ENCODE results near the gene CYP21A2. TPM values are rescaled to one million over a fixed set of nuclear protein-coding genes. Genes with fewer than 3 reads are reported as not detected.

CYP21A2 gene
- total and polyA plus RNA-seq, 7 experiments from 2014 or later: 0.32 to 1.1 (median 0.44) TPM; not detected in 3

DNA sequence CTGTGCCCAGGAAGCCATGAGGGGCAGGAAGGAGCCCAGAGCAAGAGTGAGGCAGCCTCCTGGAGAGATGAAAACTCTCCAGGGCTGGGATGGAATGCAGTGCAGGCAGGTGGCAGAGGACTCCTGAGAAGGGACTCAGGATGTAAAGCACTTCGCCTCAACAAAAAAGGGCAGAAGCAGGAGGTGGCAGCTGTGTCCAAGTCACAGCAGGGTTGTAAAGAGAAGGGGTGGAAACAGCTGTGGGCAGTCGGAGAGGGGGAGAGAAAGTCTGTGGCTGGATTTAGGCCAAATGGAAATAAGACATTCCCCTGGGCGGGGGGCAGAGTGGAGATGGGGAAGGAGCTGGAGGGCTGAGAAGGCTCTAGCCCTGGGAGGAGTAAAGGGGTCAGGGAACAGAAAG, 34.9 kb downstream of the CYP21A2 start:
- intact Hi-C loops (cut with micrococcal nuclease): no loop called here
- Histone ChIP-seq H3K27me3 (ENCODE audit: control insufficient read depth in 2 of 2, insufficient read depth in 2 of 2, low read length in 2 of 2) (no peaks in the 10 kb centered on the region), H3K27ac (ENCODE audit: low read depth, low read length) (no peak overlapping the region), H3K4me1 (ENCODE audit: control insufficient read depth in 2 of 2, insufficient read depth in 2 of 2, low read length in 2 of 2) (no peaks in the 10 kb centered on the region), H3K9me3 (ENCODE audit: control insufficient read depth in 2 of 3, low read length in 3 of 3) (no peaks in the 10 kb centered on the region), H3K4me3 (ENCODE audit: low read length) (no peak overlapping the region), H3K36me3 (ENCODE audit: control insufficient read depth in 2 of 3, insufficient read depth in 3 of 3, low read length in 3 of 3) (no peaks in the 10 kb centered on the region)
- Mint-ChIP-seq H3K36me3 (peaks cover 0 to 15% (median 8%) of the 10 kb centered on the region in 5 donors), H3K4me1 (peaks cover 0 to 3% (median 0%) of the 10 kb centered on the region in 7 donors), H3K9me3 (no peaks in the 10 kb centered on the region), H3K27ac (peak overlapping the region in 1 of 9 donors; percentile 9), H3K4me3 (no peak overlapping the region), H3K27me3 (peaks cover 0 to 11% (median 0%) of the 10 kb centered on the region in 5 donors)
- DNase-seq: no peak
- ChIA-PET CTCF (no interaction called here), POLR2A (no interaction called here)
- no peak for ATAC-seq

GRCh38 chr6:32073613-32074012, 35.4 kb downstream of the CYP21A2 start:
- Histone ChIP-seq H3K36me3 (ENCODE audit: control insufficient read depth in 2 of 3, insufficient read depth in 3 of 3, low read length in 3 of 3) (no peaks in the 10 kb centered on the region), H3K9me3 (ENCODE audit: control insufficient read depth in 2 of 3, low read length in 3 of 3) (no peaks in the 10 kb centered on the region), H3K27me3 (ENCODE audit: control insufficient read depth in 2 of 2, insufficient read depth in 2 of 2, low read length in 2 of 2) (no peaks in the 10 kb centered on the region), H3K4me3 (ENCODE audit: low read length) (no peak overlapping the region), H3K27ac (ENCODE audit: low read depth, low read length) (no peak overlapping the region), H3K4me1 (ENCODE audit: control insufficient read depth in 2 of 2, insufficient read depth in 2 of 2, low read length in 2 of 2) (no peaks in the 10 kb centered on the region)
- no peak for DNase-seq
- Mint-ChIP-seq H3K27ac (no peak overlapping the region), H3K4me3 (no peak overlapping the region), H3K27me3 (peaks cover 0 to 11% (median 0%) of the 10 kb centered on the region in 5 donors), H3K4me1 (peaks cover 0 to 2% (median 0%) of the 10 kb centered on the region in 7 donors), H3K9me3 (no peaks in the 10 kb centered on the region), H3K36me3 (peaks cover 0 to 15% (median 8%) of the 10 kb centered on the region in 5 donors)
- intact Hi-C loops (cut with micrococcal nuclease): no loop called here
- POLR2A ChIA-PET: no interaction called here
- ATAC-seq: no peak
- CTCF ChIA-PET: no interaction called here

GRCh38 chr6:32074996-32075532, 36.8 kb downstream of the CYP21A2 start:
- Mint-ChIP-seq H3K27me3 (peaks cover 0 to 11% (median 0%) of the 10 kb centered on the region in 5 donors), H3K27ac (no peak overlapping the region), H3K36me3 (peaks cover 0 to 11% (median 8%) of the 10 kb centered on the region in 5 donors), H3K9me3 (no peaks in the 10 kb centered on the region), H3K4me3 (no peak overlapping the region), H3K4me1 (peaks cover 0 to 2% (median 0%) of the 10 kb centered on the region in 7 donors)
- H3K9me3 ChIP-seq (ENCODE audit: control insufficient read depth in 2 of 3, low read length in 3 of 3): no peaks in the 10 kb centered on the region
- no peak overlapping the region for H3K4me3 ChIP-seq (ENCODE audit: low read length)
- ATAC-seq (no peak), DNase-seq (no peak)
- H3K36me3 ChIP-seq (ENCODE audit: control insufficient read depth in 2 of 3, insufficient read depth in 3 of 3, low read length in 3 of 3): no peaks in the 10 kb centered on the region
- POLR2A ChIA-PET: no interaction called here
- CTCF ChIA-PET: no interaction called here
- intact Hi-C loops (cut with micrococcal nuclease): no loop called here
- no peaks in the 10 kb centered on the region for H3K4me1 ChIP-seq (ENCODE audit: control insufficient read depth in 2 of 2, insufficient read depth in 2 of 2, low read length in 2 of 2)
- no peak overlapping the region for H3K27ac ChIP-seq (ENCODE audit: low read depth, low read length)
- no peaks in the 10 kb centered on the region for H3K27me3 ChIP-seq (ENCODE audit: control insufficient read depth in 2 of 2, insufficient read depth in 2 of 2, low read length in 2 of 2)

DNA sequence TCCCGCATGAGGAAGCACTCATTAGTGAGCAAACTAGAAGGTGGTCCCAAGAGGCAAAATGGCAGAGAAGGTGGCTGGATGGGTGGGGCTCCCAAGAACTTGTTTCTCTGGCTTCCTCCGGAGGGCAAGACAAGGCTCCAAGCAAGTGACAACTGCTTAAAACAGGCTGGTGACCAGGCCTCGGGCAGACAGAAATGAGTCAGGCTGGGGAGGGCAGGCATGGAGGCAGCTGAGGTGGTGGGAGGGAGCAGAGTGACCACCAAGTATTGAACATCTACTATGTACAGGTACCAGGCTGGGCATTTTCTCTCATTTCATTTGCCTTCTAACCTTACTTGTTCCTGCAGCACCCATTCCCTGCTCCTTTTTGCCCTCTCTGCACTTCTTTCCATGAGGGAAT, 37.6 kb downstream of the CYP21A2 start:
- DNase-seq (no peak), ATAC-seq (no peak)
- Histone ChIP-seq H3K36me3 (ENCODE audit: control insufficient read depth in 2 of 3, insufficient read depth in 3 of 3, low read length in 3 of 3) (no peaks in the 10 kb centered on the region), H3K27ac (ENCODE audit: low read depth, low read length) (no peak overlapping the region), H3K9me3 (ENCODE audit: control insufficient read depth in 2 of 3, low read length in 3 of 3) (no peaks in the 10 kb centered on the region), H3K4me3 (ENCODE audit: low read length) (no peak overlapping the region), H3K4me1 (ENCODE audit: control insufficient read depth in 2 of 2, insufficient read depth in 2 of 2, low read length in 2 of 2) (no peaks in the 10 kb centered on the region), H3K27me3 (ENCODE audit: control insufficient read depth in 2 of 2, insufficient read depth in 2 of 2, low read length in 2 of 2) (no peaks in the 10 kb centered on the region)
- H3K4me3 Mint-ChIP-seq: no peak overlapping the region
- no peak overlapping the region for H3K27ac Mint-ChIP-seq
- H3K9me3 Mint-ChIP-seq: no peaks in the 10 kb centered on the region
- H3K4me1 Mint-ChIP-seq: peaks cover 0 to 4% (median 0%) of the 10 kb centered on the region in 7 donors
- peaks cover 0 to 10% (median 0%) of the 10 kb centered on the region in 5 donors for H3K27me3 Mint-ChIP-seq
- intact Hi-C loops (cut with micrococcal nuclease): no loop called here
- H3K36me3 Mint-ChIP-seq: peaks cover 0 to 11% (median 8%) of the 10 kb centered on the region in 5 donors
- CTCF ChIA-PET: no interaction called here
- POLR2A ChIA-PET: no interaction called here

- H3K27ac Mint-ChIP-seq: no peak overlapping the region
- H3K27me3 ChIP-seq (ENCODE audit: control insufficient read depth in 2 of 2, insufficient read depth in 2 of 2, low read length in 2 of 2): no peaks in the 10 kb centered on the region
- ATAC-seq: no peak
- ChIA-PET POLR2A (no interaction called here), CTCF (no interaction called here)
- intact Hi-C loops (cut with micrococcal nuclease): no loop called here
- no peak overlapping the region for H3K4me3 ChIP-seq (ENCODE audit: low read length)
- H3K9me3 ChIP-seq (ENCODE audit: control insufficient read depth in 2 of 3, low read length in 3 of 3): no peaks in the 10 kb centered on the region
- H3K27ac ChIP-seq (ENCODE audit: low read depth, low read length): no peak overlapping the region
- H3K4me3 Mint-ChIP-seq: no peak overlapping the region
- peaks cover 0 to 6% (median 0%) of the 10 kb centered on the region in 7 donors for H3K4me1 Mint-ChIP-seq
- no peaks in the 10 kb centered on the region for H3K36me3 ChIP-seq (ENCODE audit: control insufficient read depth in 2 of 3, insufficient read depth in 3 of 3, low read length in 3 of 3)
- H3K9me3 Mint-ChIP-seq: no peaks in the 10 kb centered on the region
- peaks cover 0 to 14% (median 0%) of the 10 kb centered on the region in 5 donors for H3K27me3 Mint-ChIP-seq
- no peak for DNase-seq
- H3K4me1 ChIP-seq (ENCODE audit: control insufficient read depth in 2 of 2, insufficient read depth in 2 of 2, low read length in 2 of 2): no peaks in the 10 kb centered on the region
- peaks cover 0 to 11% (median 8%) of the 10 kb centered on the region in 5 donors for H3K36me3 Mint-ChIP-seq
These were observed 38.1 kb downstream of the CYP21A2 start for GRCh38 chr6:32076321-32076809.

DNA sequence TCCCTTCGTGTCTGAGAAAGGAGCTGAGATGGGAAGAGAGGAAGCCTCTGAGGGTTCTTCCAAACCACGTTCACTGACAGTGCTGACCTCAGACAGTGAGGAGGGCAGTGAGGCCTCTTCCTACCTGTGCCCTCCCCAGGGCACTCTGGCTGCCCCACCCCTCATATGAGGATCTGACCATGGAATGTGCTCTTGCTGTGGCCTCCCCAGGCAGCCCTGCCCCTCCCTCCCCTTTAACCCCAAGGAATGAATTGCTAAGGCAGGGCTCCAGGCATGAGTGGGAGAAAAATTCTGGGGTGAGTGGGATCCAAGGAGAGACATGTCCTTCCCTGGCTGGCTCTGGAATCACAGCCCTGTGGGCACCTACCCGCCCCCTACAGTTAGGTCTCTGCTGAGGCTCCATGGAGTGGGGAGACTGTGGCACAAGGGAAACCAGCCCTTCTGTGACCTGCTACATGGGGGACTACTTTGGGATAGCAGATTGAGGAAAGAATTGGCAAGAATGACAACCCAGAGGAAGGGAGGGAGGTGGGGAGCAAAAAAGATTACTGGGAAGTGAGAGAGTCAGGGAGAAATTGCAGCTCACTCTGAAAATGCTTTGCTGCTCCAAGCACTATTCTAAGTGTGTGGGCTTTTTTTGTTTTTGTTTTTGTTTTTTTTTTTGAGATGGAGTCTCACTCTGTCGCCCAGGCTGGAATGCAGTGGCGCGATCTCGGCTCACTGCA, 41.5 kb downstream of the CYP21A2 start:
- Histone ChIP-seq H3K27ac (ENCODE audit: low read depth, low read length) (no peak overlapping the region), H3K9me3 (ENCODE audit: control insufficient read depth in 2 of 3, low read length in 3 of 3) (no peaks in the 10 kb centered on the region), H3K27me3 (ENCODE audit: control insufficient read depth in 2 of 2, insufficient read depth in 2 of 2, low read length in 2 of 2) (no peaks in the 10 kb centered on the region), H3K4me1 (ENCODE audit: control insufficient read depth in 2 of 2, insufficient read depth in 2 of 2, low read length in 2 of 2) (no peaks in the 10 kb centered on the region), H3K4me3 (ENCODE audit: low read length) (no peak overlapping the region), H3K36me3 (ENCODE audit: control insufficient read depth in 2 of 3, insufficient read depth in 3 of 3, low read length in 3 of 3) (no peaks in the 10 kb centered on the region)
- ATAC-seq (no peak), DNase-seq (no peak)
- intact Hi-C loops (cut with micrococcal nuclease): no loop called here
- ChIA-PET CTCF (no interaction called here), POLR2A (no interaction called here)
- H3K27ac Mint-ChIP-seq: peak overlapping the region in 1 of 9 donors; percentile 16
- peaks cover 0 to 16% (median 0%) of the 10 kb centered on the region in 5 donors for H3K27me3 Mint-ChIP-seq
- H3K9me3 Mint-ChIP-seq: no peaks in the 10 kb centered on the region
- H3K4me3 Mint-ChIP-seq: no peak overlapping the region
- peaks cover 0 to 6% (median 0%) of the 10 kb centered on the region in 7 donors for H3K4me1 Mint-ChIP-seq
- peaks cover 0 to 14% (median 7%) of the 10 kb centered on the region in 5 donors for H3K36me3 Mint-ChIP-seq
